HG02981 (cell line): ENCODE results near the gene HNRNPA1.

Experiments used
- ATAC-seq: cut with Tn5 transposase; IDR thresholded peaks from one replicate; pipeline ENCODE4 v1.9.1; 2021; ENCODE audit warnings: mild to moderate bottlenecking, moderate library complexity; ENCODE audit not compliant: unreplicated experiment

HNRNPA1 gene

DNA sequence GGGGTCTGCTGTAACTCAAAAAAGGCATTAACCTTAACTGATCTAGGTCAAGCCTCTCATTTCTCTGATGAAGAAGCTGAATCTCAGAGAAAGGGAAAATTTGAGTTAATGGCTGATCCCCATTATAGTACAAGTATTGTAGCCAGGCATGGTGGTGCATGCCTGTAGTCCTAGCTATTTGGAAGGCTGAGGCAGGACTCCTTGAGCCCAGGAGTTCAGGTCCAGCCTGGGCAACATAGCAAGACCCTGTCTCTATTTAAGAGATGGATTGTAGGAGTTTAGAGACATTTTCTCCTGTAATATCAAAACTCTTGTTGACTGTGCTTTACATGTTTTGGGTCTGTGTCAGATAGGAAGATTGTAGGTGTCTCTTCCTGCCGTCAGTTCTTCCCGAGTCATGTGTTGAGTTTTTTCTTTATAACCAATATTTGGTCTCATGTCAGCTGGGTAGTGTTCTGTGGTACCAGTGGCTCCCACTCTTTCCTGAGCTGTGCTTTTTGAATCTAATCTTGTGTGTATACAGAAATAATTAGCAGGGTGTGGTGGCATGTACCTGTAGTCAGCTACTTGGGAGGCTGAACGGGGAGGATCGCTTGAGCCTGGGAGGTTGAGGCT is 53.0 kb downstream of the HNRNPA1 start:
- no peak for ATAC-seq
